ENCODE data around the gene UGP2.

- peak in 1 of 3 experiments; percentile 30 for TF ChIP-seq CTCF (IDR thresholded peaks at IDR 0.05)
- peak; percentile 65 for TF ChIP-seq POLR2A (IDR thresholded peaks at IDR 0.05; ENCODE audit: low read depth)
Observed at GRCh38 chr2:63841254-63842022, at the start of gene UGP2.
